Measurements from ENCODE around the gene IL11RA. TPM values are rescaled to one million over a fixed set of nuclear protein-coding genes. Genes with fewer than 3 reads are reported as not detected.

Gene IL11RA
- total RNA-seq, 1 donor from 2014 or later = 50.3 TPM

DNA sequence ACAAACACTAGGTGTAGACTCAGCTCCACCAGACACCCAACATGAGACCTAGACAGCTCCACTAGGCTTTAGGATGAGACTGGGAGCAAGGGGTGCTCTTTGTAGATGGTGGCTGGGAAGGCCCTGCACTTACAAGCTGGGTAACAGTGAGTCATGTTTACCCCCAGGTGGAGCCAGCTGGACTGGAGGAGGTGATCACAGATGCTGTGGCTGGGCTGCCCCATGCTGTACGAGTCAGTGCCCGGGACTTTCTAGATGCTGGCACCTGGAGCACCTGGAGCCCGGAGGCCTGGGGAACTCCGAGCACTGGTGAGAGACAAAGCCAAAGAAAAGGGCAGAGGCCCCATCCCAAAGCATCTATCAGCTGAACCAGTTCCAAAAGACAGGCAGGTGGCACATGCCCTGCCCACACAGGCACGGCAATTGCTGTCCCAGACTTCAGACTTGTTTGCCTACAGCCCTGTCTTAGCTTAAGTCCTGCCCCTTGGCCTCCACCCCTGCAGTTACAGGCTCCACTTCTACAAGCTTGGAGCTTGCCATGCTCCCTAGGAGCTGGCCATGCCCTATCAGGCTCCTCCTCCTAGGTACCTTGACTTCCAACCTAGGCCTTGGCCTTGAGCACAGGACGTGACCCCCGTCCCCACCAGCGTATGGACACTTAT is 7.7 kb downstream of the IL11RA start:
- DNase-seq (ENCODE audit: low spot score in 2 of 2) = no peak

DNA sequence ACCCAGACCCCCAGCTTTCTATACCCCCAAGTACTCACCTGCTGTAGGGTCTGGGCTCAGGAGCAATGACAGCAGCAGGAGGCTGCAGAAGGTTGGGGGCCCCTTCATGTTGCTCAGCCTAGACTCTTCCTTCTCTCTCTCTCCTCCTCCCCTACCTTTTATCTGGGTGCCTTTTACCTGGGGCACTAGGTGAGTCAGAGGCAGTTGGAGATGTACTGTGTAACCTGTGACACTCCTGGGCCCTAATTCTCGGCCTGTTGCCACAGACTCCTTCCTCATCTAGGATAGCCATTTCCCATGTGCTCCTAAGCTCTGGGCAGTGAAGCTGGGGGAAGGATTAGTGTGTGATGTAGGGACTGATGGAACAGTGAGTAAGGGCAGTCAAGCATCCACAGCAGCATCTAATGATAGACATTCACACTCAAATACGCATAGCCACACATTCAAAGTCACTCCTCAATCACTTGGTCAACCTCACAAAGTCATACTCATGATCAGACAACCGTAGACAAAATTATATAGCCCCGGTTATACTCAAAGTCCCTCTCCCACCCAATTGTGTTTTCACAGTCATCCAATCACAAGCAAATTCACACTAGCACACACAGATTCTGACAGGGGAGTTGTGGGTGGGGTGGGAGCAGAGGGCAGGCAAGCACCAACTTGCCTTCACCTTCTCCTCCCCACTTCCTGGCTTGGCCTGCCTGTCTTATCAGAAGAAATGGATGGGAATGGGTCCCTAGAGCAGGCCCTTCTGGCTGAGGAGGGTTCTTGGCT is 10.7 kb downstream of the IL11RA start, which contains the start of gene CCL27:
CCL27 (minus strand) TSS at position 132 of the 777 bp plus-strand sequence; CDS start at position 108, 24 bp downstream.
- H3K4me3 ChIP-seq = no peak within 1 kb of the TSS
- no peaks in the 10 kb centered on the region for H3K27me3 ChIP-seq
- TF ChIP-seq, protein P1, sequence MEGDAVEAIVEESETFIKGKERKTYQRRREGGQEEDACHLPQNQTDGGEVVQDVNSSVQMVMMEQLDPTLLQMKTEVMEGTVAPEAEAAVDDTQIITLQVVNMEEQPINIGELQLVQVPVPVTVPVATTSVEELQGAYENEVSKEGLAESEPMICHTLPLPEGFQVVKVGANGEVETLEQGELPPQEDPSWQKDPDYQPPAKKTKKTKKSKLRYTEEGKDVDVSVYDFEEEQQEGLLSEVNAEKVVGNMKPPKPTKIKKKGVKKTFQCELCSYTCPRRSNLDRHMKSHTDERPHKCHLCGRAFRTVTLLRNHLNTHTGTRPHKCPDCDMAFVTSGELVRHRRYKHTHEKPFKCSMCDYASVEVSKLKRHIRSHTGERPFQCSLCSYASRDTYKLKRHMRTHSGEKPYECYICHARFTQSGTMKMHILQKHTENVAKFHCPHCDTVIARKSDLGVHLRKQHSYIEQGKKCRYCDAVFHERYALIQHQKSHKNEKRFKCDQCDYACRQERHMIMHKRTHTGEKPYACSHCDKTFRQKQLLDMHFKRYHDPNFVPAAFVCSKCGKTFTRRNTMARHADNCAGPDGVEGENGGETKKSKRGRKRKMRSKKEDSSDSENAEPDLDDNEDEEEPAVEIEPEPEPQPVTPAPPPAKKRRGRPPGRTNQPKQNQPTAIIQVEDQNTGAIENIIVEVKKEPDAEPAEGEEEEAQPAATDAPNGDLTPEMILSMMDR (IDR thresholded peaks at IDR 0.05) = no peak
- no peaks in the 10 kb centered on the region for H3K9me3 ChIP-seq
- DNase-seq (ENCODE audit: low spot score in 2 of 2) = no peak
- intact Hi-C loops (cut with DNase I) = loop anchor here (5.0 to 10.0 kb wide), 2 partner anchors 50 to 452 kb away; partner anchors contain the start of genes ATOSB and RPP25L
- peaks cover 28 to 34% of the 10 kb centered on the region in 2 donors for H3K36me3 ChIP-seq
- H3K4me1 ChIP-seq = peaks cover 5 to 14% of the 10 kb centered on the region in 2 donors
- peak within 1 kb of the TSS; percentile 99 to 100 for H3K27ac ChIP-seq

More for the DNA sequence above, 7.7 kb downstream of the IL11RA start:
- Histone ChIP-seq H3K27me3 (no peaks in the 10 kb centered on the region), H3K4me1 (peaks cover 9 to 18% of the 10 kb centered on the region in 2 donors), H3K36me3 (peaks cover 28 to 38% of the 10 kb centered on the region in 2 donors), H3K9me3 (no peaks in the 10 kb centered on the region), H3K4me3 (no peak overlapping the region), H3K27ac (no peak overlapping the region)
- intact Hi-C loops (cut with DNase I) = loop anchor here (5.0 to 10.0 kb wide), 3 partner anchors 47 to 455 kb away; partner anchors contain the start of genes ATOSB, FANCG, RPP25L and VCP
- TF ChIP-seq, protein P1 (IDR thresholded peaks at IDR 0.05) = no peak

DNA sequence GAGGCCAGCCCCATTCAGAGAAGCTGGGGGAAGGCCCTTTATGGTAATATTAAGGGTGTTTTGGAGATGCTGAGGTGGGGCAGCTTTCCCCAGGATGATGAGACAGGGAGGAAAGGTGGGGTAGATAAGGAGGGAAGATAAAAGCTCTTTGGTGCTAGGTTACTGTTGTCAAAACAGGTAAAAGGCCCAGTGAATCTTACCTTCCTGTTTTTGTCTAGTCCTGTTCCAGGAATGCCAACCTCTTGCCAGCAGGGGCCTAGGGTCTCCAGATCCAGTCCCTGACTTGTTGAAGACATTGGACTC is 11.3 kb downstream of the IL11RA start:
- peaks cover 28 to 32% of the 10 kb centered on the region in 2 donors for H3K36me3 ChIP-seq
- H3K4me1 ChIP-seq = peaks cover 5 to 14% of the 10 kb centered on the region in 2 donors
- H3K27ac ChIP-seq = peak overlapping the region; percentile 99 to 100
- H3K9me3 ChIP-seq = no peaks in the 10 kb centered on the region
- TF ChIP-seq, protein P1 (IDR thresholded peaks at IDR 0.05) = no peak
- intact Hi-C loops (cut with DNase I) = loop anchor here (5.0 to 10.0 kb wide), 2 partner anchors 51 to 452 kb away; partner anchors contain the start of genes ATOSB and RPP25L
- H3K4me3 ChIP-seq = no peak overlapping the region
- DNase-seq (ENCODE audit: low spot score in 2 of 2) = no peak
- no peaks in the 10 kb centered on the region for H3K27me3 ChIP-seq

DNA sequence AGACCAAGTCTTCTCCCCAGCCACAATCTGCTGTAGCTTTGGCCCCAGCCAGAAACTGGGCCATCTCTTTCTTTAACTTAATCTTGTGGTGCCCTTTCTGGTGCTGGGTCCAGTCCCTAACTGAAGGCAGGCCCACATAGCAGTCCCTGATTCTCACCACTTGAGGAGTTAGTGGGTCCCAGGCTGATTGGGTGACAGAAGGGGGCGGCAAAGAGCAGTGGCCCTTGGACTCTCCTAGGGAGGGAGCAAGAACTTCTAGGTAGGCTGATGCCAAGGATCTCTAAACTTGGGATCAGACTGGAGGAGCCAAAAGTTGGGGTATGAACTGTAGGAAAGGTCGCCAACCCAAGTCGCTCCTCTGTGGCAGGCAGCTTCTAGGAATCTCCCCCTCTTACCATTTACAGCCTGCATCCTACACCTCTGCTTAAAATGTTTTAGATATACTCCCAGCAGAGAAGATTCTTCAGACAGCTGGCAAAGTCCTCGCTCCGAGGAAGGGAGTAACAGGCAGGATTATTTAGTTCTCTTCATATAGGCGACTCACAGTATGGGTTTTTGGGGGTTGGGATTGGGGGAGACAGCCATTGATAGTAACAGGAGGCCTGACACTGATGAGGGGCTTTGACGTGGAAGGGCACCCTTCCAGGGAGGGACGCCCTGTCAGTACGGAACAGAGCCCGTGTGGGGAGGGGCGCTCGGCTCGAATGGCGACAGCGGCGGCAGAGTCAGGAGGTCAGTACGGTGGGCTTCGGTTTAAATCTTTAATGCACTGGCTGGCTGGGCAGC is 12.5 kb downstream of the IL11RA start:
- intact Hi-C loops (cut with DNase I) = loop anchor here (1.0 to 10.0 kb wide), 11 partner anchors 11 to 1823 kb away; partner anchors contain the start of genes ATOSB, DCTN3, DNAI1 and FAM219A
- Histone ChIP-seq H3K27ac (peak overlapping the region; percentile 99 to 100), H3K36me3 (peaks cover 21 to 37% of the 10 kb centered on the region in 2 donors), H3K27me3 (no peaks in the 10 kb centered on the region), H3K4me3 (peak overlapping the region; percentile 88), H3K4me1 (peaks cover 5 to 14% of the 10 kb centered on the region in 2 donors), H3K9me3 (no peaks in the 10 kb centered on the region)
- TF ChIP-seq, protein P1 (IDR thresholded peaks at IDR 0.05) = peak; percentile 80 to 91 (median 90)
- peak; percentile 45 to 92 for DNase-seq (ENCODE audit: low spot score in 2 of 2)

- peaks cover 15 to 32% of the 10 kb centered on the region in 2 donors for H3K36me3 ChIP-seq
- intact Hi-C loops (cut with DNase I) = loop anchor here (1.0 to 10.0 kb wide), 10 partner anchors 12 to 1822 kb away; partner anchors contain the start of genes ATOSB, DCTN3, DNAI1 and FAM219A
- peaks cover 5 to 14% of the 10 kb centered on the region in 2 donors for H3K4me1 ChIP-seq
- DNase-seq (ENCODE audit: low spot score in 2 of 2) = no peak
- H3K27me3 ChIP-seq = no peaks in the 10 kb centered on the region
- H3K27ac ChIP-seq = peak overlapping the region; percentile 99 to 100
- TF ChIP-seq, protein P1 (IDR thresholded peaks at IDR 0.05) = no peak
- H3K4me3 ChIP-seq = peak overlapping the region; percentile 88
- H3K9me3 ChIP-seq = no peaks in the 10 kb centered on the region
Measured at GRCh38 chr9:34665067-34665380, 13.0 kb downstream of the IL11RA start.

Measured in ascending aorta (tissue), 2 donors.